ENCODE results near the gene MFN2.

DNA sequence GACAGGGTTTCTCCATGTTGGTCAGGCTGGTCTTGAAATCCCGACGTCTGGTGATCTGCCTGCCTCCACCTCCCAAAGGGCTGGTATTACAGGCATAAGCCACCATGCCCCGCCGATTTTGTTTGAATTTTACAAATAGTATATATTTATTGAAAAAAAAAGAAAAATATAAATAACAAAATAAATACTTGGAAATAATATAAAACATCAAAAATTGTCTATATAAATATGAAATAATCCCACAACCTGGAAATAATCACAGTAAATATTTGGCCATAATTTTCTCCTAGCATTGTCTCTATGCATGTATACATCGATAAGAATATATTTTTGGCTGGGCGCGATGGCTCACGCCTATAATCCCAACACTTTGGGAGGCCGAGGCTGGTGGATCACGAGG is 48.4 kb upstream of the MFN2 start:
- TF ChIP-seq CHD2 (IDR thresholded peaks at IDR 0.05; ENCODE audit: low read length, partially characterized antibody) (no peak), CTCF (IDR thresholded peaks at IDR 0.05) (no peak), SIN3A (IDR thresholded peaks at IDR 0.05; ENCODE audit: borderline replicate concordance, low read depth, low read length) (no peak), EP300 (IDR thresholded peaks at IDR 0.05; ENCODE audit: borderline replicate concordance in 1 of 2, low read depth in 1 of 2, low read length in 1 of 2) (no peak), RCOR1 (IDR thresholded peaks at IDR 0.05; ENCODE audit: low read length) (no peak)
- TF ChIP-seq, protein P1, sequence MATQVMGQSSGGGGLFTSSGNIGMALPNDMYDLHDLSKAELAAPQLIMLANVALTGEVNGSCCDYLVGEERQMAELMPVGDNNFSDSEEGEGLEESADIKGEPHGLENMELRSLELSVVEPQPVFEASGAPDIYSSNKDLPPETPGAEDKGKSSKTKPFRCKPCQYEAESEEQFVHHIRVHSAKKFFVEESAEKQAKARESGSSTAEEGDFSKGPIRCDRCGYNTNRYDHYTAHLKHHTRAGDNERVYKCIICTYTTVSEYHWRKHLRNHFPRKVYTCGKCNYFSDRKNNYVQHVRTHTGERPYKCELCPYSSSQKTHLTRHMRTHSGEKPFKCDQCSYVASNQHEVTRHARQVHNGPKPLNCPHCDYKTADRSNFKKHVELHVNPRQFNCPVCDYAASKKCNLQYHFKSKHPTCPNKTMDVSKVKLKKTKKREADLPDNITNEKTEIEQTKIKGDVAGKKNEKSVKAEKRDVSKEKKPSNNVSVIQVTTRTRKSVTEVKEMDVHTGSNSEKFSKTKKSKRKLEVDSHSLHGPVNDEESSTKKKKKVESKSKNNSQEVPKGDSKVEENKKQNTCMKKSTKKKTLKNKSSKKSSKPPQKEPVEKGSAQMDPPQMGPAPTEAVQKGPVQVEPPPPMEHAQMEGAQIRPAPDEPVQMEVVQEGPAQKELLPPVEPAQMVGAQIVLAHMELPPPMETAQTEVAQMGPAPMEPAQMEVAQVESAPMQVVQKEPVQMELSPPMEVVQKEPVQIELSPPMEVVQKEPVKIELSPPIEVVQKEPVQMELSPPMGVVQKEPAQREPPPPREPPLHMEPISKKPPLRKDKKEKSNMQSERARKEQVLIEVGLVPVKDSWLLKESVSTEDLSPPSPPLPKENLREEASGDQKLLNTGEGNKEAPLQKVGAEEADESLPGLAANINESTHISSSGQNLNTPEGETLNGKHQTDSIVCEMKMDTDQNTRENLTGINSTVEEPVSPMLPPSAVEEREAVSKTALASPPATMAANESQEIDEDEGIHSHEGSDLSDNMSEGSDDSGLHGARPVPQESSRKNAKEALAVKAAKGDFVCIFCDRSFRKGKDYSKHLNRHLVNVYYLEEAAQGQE (IDR thresholded peaks at IDR 0.05; ENCODE audit: low read depth, low read length) = no peak

Measured in SK-N-SH (cell line).